GM18505 (cell line): ENCODE measurements around the gene PPIL6.
A peak's percentile ranks its signal among the peaks of the same experiment; 100 is the strongest.

ENCODE experiments used
- ATAC-seq: cut with Tn5 transposase; IDR thresholded peaks from one replicate; pipeline ENCODE4 v1.9.1; 2021; ENCODE audit not compliant: unreplicated experiment
- POLR2A ChIP-seq: IDR thresholded peaks from 4 replicates; pipeline ENCODE4 v1.6.1; 2011; ENCODE audit warnings: borderline replicate concordance; ENCODE audit not compliant: insufficient read depth, insufficient read length; ENCODE audit errors: extremely low read depth

PPIL6 gene

GRCh38 chr6:109383438-109383940 lies 56.9 kb downstream of the PPIL6 start:
- no peak for TF ChIP-seq POLR2A
- no peak for ATAC-seq

GRCh38 chr6:109382576-109383437 lies 57.6 kb downstream of the PPIL6 start:
- peak; percentile 14 for TF ChIP-seq POLR2A
- peak; percentile 67 for ATAC-seq

- TF ChIP-seq POLR2A, result peak; percentile 98
Measured at GRCh38 chr6:109381747-109382575, 58.5 kb downstream of the PPIL6 start, which contains the start of gene CD164. TSS of gene CD164 (minus strand) at chr6:109382467. CDS start at chr6:109382378, 89 bp downstream.

GRCh38 chr6:109381061-109381746 lies 59.2 kb downstream of the PPIL6 start:
- ATAC-seq, result no peak

More at GRCh38 chr6:109381747-109382575, 58.5 kb downstream of the PPIL6 start, which contains the start of gene CD164:
- ATAC-seq, result peak; percentile 61

GRCh38 chr6:109379711-109380110 lies 60.7 kb downstream of the PPIL6 start:
- TF ChIP-seq POLR2A, result no peak
- ATAC-seq, result no peak

More at GRCh38 chr6:109381061-109381746, 59.2 kb downstream of the PPIL6 start:
- no peak for TF ChIP-seq POLR2A

- TF ChIP-seq POLR2A, result no peak
- ATAC-seq, result no peak
Measured at GRCh38 chr6:109377717-109378116, 62.7 kb downstream of the PPIL6 start.

- ATAC-seq, result no peak
- TF ChIP-seq POLR2A, result no peak
Measured at GRCh38 chr6:109374326-109374892, 66.0 kb downstream of the PPIL6 start.

- peak; percentile 41 for TF ChIP-seq POLR2A
- ATAC-seq, result peak; percentile 90
Measured at GRCh38 chr6:109373762-109374161, 66.7 kb downstream of the PPIL6 start.

- no peak for TF ChIP-seq POLR2A
- peak; percentile 9 for ATAC-seq
Measured at GRCh38 chr6:109373331-109373730, 67.1 kb downstream of the PPIL6 start.

GRCh38 chr6:109372130-109372529 lies 68.3 kb downstream of the PPIL6 start:
- ATAC-seq, result no peak
- TF ChIP-seq POLR2A, result no peak

- no peak for TF ChIP-seq POLR2A
- no peak for ATAC-seq
Measured at GRCh38 chr6:109370792-109371191, 69.6 kb downstream of the PPIL6 start.

- no peak for TF ChIP-seq POLR2A
- ATAC-seq, result no peak
Measured at GRCh38 chr6:109370336-109370735, 70.1 kb downstream of the PPIL6 start.
